ENCODE measurements around the gene PUS10. TPM values are rescaled to one million over a fixed set of nuclear protein-coding genes. Genes with fewer than 3 reads are reported as not detected.
A peak's percentile ranks its signal among the peaks of the same experiment; 100 is the strongest.

Gene PUS10
- total and polyA plus RNA-seq, 2 of the 13 experiments (the other 11 are each of a cell fraction or from before 2014, with no cell fraction given): 41.4 to 44.3 TPM

GRCh38 chr2:61018318-61018755 is 282 bp upstream of the PUS10 start (continued):
- peak; percentile 79 for TF ChIP-seq POGK (CRISPR knock-in tag; conservative IDR thresholded peaks at IDR 0.05)
- TF ChIP-seq ZNF878 (CRISPR knock-in tag; IDR thresholded peaks at IDR 0.05): no peak; the same call in 1 of the 2 replicates
- TF ChIP-seq JUN (CRISPR knock-in tag; IDR thresholded peaks at IDR 0.05): no peak
- no peak for TF ChIP-seq ZNF670 (CRISPR knock-in tag; IDR thresholded peaks at IDR 0.05; ENCODE audit: borderline replicate concordance)
- TF ChIP-seq BATF2 (CRISPR knock-in tag; IDR thresholded peaks at IDR 0.05): no peak
- no peak for TF ChIP-seq ZNF678 (CRISPR knock-in tag; IDR thresholded peaks at IDR 0.05)
- no peak for TF ChIP-seq ZSCAN25 (CRISPR knock-in tag; IDR thresholded peaks at IDR 0.05)
- TF ChIP-seq DR1 (CRISPR knock-in tag; IDR thresholded peaks at IDR 0.05): no peak
- TF ChIP-seq JUND (CRISPR knock-in tag; IDR thresholded peaks at IDR 0.05): no peak
- no peak for TF ChIP-seq SALL1 (CRISPR knock-in tag; IDR thresholded peaks at IDR 0.05)
- peak; percentile 33; the same call in 1 of the 2 replicates for TF ChIP-seq TSC22D2 (CRISPR knock-in tag; IDR thresholded peaks at IDR 0.05; ENCODE audit: borderline replicate concordance)
- TF ChIP-seq ELF4 (CRISPR knock-in tag; IDR thresholded peaks at IDR 0.05; ENCODE audit: borderline replicate concordance): peak; percentile 51; the same call in 1 of the 2 replicates
- TF ChIP-seq ZNF75D (CRISPR knock-in tag; IDR thresholded peaks at IDR 0.05; ENCODE audit: borderline replicate concordance): no peak
- no peak for TF ChIP-seq E2F1 (CRISPR knock-in tag; IDR thresholded peaks at IDR 0.05)
- no peak; the same call in 1 of the 2 replicates for TF ChIP-seq SPEN (CRISPR knock-in tag; IDR thresholded peaks at IDR 0.05; ENCODE audit: low read depth)
- no peak for TF ChIP-seq ZBTB33 (CRISPR knock-in tag; IDR thresholded peaks at IDR 0.05)
- TF ChIP-seq ZSCAN22 (CRISPR knock-in tag; IDR thresholded peaks at IDR 0.05): no peak
- TF ChIP-seq RARG (CRISPR knock-in tag; IDR thresholded peaks at IDR 0.05; ENCODE audit: low read depth): no peak
- TF ChIP-seq, protein P1, sequence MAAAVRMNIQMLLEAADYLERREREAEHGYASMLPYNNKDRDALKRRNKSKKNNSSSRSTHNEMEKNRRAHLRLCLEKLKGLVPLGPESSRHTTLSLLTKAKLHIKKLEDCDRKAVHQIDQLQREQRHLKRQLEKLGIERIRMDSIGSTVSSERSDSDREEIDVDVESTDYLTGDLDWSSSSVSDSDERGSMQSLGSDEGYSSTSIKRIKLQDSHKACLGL (CRISPR knock-in tag; IDR thresholded peaks at IDR 0.05): no peak
- peak; percentile 88; the same call in 1 of the 2 replicates for TF ChIP-seq DRAP1 (CRISPR knock-in tag; IDR thresholded peaks at IDR 0.05)
- TF ChIP-seq ZFP90 (CRISPR knock-in tag; IDR thresholded peaks at IDR 0.05; ENCODE audit: borderline replicate concordance): peak; percentile 1; the same call in 1 of the 2 replicates
- TF ChIP-seq RBAK (CRISPR knock-in tag; IDR thresholded peaks at IDR 0.05): no peak
- peak; percentile 38; the same call in 1 of the 2 replicates for TF ChIP-seq FOXM1 (CRISPR knock-in tag; IDR thresholded peaks at IDR 0.05)
- no peak for TF ChIP-seq CEBPB (IDR thresholded peaks at IDR 0.05; ENCODE audit: borderline replicate concordance, low read depth, low read length)
- TF ChIP-seq NFIC (IDR thresholded peaks at IDR 0.05; ENCODE audit: low read length): no peak; the same call in 1 of the 2 replicates

All from HepG2 (cell line).